GM18870 (cell line): ENCODE measurements around the gene GSTM3.
A peak's percentile ranks its signal among the peaks of the same experiment; 100 is the strongest.
"Not testable (repeated sequence)": the region's sequence is repeated elsewhere in the genome, so short reads cannot be mapped to it uniquely, and the experiment has no call there.

Experiments
- ATAC-seq: cut with Tn5 transposase; IDR thresholded peaks from one replicate; pipeline ENCODE4 v1.9.1; 2021; ENCODE audit warnings: moderate library complexity; ENCODE audit not compliant: unreplicated experiment

Gene GSTM3

DNA sequence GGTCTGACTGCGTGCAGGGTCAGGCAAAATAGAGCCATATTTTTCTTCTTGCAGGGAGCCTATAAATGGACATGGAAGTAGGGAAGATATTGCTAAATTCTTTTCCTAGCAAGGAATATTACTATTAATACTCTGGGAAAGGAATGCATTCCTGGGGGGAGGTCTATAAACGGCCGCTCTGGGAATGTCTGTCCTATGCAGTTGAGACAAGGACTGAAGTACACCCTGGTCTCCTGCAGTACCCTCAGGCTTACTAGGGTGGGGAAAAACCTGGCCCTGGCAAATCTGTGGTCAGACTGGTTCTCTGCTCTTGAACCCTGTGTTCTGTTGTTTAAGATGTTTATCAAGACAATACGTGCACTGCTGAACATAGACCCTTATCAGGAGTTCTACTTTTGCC is 31.9 kb downstream of the GSTM3 start:
- not testable (repeated sequence) for ATAC-seq

DNA sequence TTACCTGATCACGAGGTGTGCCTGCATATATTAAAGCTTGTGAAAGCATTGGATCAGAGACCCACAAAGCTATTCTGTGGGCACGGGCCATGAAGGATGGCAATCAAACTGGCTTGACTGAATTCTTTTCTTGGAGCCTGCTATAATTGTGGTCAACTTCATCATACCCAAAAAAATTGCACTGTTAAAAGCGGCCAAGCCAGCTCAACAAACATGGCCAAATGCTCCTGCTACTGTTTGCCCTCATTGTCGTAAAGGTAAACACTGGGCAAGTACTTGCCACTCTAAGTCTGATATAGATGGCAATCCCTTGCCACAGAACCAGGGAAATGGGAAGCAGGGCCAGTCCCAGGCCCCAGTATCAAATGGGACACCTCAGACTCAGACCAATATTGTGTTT is 35.4 kb downstream of the GSTM3 start:
- no peak for ATAC-seq

DNA sequence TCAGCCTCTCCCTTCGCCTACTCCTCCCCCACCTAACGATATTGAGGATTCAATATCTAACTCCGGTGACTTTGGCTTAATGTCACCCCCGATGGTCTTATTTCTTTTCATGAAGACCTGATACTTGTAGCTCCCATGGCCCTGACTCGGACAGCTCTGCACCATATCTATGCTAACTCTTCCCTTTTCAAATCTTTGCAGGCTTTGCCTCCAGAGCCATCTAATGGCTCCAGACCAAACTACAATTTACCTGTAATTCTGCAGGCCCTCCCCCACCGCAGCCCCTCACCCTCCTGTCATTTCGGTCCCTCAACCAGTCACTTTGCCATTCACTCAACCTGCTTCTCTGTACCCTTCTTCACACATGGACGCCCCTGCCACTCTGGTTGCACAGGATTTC is 36.7 kb downstream of the GSTM3 start:
- no peak for ATAC-seq

DNA sequence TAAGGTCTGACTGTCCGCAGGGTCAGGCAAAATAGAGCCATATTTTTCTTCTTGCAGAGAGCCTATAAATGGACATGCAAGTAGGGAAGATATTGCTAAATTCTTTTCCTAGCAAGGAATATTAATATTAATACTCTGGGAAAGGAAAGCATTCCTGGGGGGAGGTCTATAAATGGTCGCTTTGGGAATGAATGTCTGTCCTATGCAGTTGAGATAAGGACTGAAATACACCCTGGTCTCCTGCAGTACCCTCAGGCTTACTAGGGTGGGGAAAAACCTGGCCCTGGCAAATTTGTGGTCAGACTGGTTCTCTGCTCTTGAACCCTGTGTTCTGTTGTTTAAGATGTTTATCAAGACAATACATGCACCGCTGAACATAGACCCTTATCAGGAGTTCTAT is 37.9 kb downstream of the GSTM3 start:
- ATAC-seq, result not testable (repeated sequence)

DNA sequence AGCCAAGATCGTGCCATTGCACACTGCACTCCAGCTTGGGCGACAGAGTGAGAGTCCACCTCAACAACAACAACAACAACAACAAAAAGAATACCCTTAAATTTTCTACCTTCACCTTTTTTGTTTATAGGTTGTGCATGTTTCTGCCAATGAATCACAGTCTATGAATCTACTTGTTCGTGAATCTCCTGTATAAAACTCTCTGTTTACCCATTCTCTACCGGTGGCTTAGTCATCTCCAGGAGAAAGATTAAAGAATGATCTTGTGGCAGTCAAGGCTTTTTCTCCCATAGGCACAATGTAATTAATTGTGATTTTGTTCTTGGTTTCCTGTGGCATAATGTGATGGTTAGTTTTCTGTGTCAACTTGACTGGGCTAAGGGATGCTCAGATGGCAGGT is 43.0 kb downstream of the GSTM3 start:
- ATAC-seq, result not testable (repeated sequence)

DNA sequence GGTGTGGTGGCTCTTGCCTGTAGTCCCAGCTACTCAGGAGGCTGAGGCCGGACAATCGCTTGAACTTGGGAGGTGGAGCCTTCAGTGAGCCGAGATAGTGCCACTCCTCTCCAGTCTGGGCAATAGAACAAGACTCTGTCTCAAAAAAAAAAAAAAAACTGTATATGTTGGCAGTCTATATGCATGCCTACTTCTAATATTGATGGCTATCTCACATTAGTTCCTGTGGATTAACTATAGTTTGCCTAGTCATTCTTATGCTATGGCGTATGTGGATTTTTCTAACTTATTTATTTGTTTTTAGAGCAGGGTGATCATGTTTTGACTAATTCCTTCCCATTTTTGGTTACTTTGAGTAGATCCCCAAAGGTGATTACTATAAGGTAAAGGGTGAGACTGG is 43.8 kb downstream of the GSTM3 start:
- ATAC-seq, result no peak

DNA sequence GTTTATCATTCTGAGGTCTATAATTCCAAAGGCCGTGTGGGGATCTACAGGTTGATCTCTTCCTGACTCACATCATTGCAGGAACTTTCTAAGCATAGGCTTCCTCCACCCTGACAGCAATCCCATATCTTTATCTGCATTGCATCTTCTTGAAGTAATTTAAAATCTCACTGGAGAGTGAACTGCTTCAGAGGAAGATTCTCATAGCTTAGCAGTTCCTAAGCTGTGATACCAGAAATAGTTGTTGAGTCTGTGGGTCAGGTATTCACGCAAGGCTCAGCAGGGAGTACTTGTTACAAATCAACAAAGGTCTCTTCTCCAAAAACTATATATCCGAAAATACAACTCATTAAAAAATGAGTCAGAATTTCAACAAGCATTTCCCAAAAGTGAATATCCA is 45.7 kb downstream of the GSTM3 start:
- ATAC-seq, result not testable (repeated sequence)

DNA sequence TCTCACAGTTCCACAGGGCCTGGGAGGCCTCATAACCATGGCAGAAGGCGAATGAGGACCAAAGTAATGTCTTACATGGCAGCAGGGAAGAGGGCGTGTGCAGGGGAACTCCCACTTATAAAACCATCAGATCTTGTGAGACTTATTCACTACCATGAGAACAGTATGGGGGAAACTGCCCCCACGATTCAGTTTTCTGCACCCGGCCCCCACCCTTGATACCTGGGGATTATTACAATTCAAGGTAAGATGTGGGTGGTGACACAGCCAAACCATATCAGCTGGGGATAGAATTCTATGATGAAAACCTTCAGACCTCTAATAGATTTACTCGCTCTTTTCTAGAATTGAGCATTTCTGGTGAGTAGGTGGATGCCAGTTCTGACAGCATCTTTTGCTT is 46.4 kb downstream of the GSTM3 start:
- ATAC-seq, result not testable (repeated sequence)

DNA sequence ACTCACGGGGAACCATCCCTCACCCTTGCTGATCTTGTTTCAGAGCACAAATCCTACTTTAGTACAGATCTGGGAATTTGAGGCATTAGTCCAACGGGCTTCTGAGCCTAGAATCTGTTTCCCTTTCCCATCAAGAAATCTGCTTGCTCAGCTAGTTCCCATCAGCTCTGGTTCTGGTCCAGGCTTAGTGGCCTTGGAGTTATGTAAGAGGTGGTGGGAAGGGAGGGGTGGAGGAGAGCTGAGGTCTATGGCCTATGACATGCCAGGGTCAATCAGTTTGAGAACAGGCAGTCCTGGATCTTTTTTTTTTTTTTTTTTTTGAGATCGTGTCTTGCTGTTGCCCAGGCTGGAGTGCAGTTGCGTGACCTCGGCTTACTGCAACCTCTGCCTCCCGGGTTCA is 49.1 kb downstream of the GSTM3 start:
- no peak for ATAC-seq

DNA sequence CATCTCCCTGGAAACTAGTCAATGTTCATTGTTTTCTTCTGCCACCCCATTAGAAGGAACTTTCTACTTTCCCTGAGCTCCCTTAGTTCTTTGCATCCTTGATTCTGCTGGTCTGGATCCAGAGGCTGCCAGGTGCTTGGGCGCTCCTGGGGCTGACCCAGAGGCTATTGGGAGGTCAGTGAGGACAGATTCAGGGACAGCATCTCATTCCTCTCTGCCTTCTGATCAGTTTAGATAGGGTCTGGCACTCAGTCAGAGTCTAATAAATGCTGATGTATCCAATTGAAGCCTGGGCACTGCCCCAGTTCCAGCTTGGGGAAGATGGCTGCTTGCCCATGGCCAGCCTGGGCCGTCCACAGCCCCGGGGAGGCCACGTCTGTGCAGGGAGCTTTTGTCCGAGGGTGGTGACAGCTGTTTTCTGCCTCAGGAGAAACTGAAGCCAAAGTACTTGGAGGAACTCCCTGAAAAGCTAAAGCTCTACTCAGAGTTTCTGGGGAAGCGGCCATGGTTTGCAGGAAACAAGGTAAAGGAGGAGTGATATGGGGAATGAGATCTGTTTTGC is 50.9 kb downstream of the GSTM3 start:
- no peak for ATAC-seq

DNA sequence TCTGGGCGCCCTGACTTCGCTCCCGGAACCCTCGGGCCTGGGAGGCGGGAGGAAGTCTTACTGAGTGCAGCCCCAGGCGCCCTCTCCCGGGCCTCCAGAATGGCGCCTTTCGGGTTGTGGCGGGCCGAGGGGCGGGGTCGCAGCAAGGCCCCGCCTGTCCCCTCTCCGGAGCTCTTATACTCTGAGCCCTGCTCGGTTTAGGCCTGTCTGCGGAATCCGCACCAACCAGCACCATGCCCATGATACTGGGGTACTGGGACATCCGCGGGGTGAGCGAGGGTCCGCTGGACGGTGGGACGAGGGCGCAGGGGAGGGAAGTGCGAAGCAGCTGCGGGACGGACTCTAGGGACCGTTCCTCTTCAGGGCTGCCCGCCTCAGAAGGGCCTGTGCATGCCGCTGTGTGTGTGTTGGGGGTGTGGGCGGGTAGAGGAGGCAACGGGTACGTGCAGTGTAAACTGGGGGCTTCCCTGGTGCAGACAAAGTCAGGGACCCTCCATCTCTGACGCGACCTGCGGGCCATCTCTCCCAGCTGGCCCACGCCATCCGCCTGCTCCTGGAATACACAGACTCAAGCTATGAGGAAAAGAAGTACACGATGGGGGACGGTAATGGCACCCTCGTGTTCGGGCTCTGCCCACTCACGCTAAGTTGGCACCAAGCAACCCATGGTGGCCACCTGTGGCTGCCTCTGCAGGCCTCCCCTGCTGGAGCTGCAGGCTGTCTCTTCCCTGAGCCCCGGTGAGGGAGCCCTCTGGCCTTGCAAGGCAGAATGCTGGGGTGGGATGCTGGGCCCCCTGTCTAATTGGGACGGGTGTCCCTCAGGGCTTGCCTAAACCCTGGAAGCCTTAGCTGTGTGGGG is 53.0 kb downstream of the GSTM3 start, which contains the start of gene GSTM1:
Gene GSTM1 (plus strand): TSS at position 177 of the 859 bp plus-strand sequence. CDS start 57 bp downstream, at position 234.
- ATAC-seq, result peak; percentile 61

DNA sequence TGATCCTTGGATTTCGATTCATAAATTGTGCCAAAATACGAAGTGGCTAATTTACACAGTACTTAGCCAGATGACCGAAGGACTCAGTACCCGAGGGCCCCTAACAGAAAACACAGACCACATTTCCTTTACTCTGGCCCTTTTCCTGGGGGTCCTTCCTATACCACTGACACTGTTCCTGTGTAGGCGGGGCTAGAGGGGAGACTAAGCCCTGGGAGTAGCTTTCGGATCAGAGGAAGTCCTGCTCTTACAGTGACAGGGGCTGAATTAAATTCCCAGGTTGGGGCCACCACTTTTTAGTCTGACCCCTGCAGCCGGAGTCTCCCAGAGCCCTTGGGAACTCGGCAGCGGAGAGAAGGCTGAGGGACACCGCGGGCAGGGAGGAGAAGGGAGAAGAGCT is 53.7 kb downstream of the GSTM3 start:
- ATAC-seq, result not testable (repeated sequence)

DNA sequence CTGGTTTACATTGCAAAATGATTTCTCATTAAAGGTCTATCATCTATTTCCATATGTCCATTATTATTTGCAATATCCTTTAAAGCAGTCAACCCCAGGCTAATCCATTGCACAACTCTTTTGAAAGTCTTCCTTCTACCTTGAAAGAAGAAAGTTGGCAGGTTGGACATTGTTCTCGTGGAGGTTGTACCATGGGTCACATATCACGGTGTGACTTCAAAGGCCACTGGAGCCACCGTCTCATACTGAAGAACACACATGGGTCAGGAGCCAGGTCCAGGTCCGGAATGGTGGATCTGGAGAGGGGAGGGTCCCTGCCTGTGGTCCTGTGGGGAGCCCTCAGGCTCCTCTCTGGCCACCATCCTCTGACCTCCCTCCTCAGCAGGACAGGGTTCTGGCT is 54.9 kb downstream of the GSTM3 start:
- ATAC-seq, result not testable (repeated sequence)

DNA sequence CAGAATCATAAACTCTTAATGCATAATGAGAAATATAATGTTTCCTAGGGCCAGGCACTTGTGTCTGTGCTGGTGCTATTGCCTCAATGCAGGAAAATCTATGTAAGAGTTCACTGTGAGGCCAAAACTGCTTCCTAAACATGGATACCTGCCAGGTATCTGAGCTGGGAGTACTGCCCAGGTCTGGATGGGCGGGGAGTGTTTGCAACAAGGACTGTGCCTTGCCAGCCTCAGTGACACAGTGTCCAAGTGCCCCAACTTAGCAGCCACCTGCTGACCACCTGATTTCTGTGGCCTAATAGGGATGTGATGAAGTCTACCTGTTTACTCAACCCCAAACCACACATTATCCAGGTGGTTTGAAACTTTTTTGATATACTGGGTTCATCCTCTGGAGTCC is 55.4 kb downstream of the GSTM3 start:
- ATAC-seq, result not testable (repeated sequence)

DNA sequence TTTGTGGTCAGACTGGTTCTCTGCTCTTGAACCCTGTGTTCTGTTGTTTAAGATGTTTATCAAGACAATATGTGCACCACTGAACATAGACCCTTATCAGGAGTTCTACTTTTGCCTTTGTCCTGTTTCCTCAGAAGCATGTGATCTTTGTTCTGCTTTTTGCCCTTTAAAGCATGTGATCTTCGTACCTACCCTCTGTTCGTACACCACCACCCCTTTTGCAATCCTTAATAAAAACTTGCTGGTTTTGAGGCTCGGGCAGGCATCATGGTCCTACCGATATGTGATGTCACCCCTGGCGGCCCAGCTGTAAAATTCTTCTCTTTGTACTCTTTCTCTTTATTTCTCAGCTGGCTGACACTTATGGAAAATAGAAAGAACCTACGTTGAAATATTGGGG is 56.1 kb downstream of the GSTM3 start:
- ATAC-seq, result not testable (repeated sequence)
